Karpas-422 (cell line): Measurements from ENCODE around the gene SFTA2. TPM values are rescaled to one million over a fixed set of nuclear protein-coding genes. Genes with fewer than 3 reads are reported as not detected.

Experiments used
- DNase-seq: peaks from one replicate; pipeline ENCODE4 v3.0.0-alpha.2; 2015
- H2AFZ ChIP-seq: fragments of 200-600 bp; sonication (generic); 2 replicates; pipeline ENCODE4 v1.6.1; 2014; ENCODE audit warnings: antibody characterized with exemption, low read length, mixed read lengths
- H3K27ac ChIP-seq: fragments of 200-600 bp; sonication (generic); 2 replicates; pipeline ENCODE4 v1.5.1; 2014; ENCODE audit warnings: mild to moderate bottlenecking, low read length, moderate library complexity
- H3K27me3 ChIP-seq: fragments of 200-600 bp; sonication (generic); 2 replicates; pipeline ENCODE4 v1.6.1; 2014; ENCODE audit warnings: low read length, mixed read lengths
- H3K36me3 ChIP-seq: fragments of 200-600 bp; sonication (generic); 2 replicates; pipeline ENCODE4 v1.6.1; 2014; ENCODE audit warnings: low read length, mixed read lengths; ENCODE audit not compliant: insufficient read depth
- H3K4me1 ChIP-seq: fragments of 200-600 bp; sonication (generic); 2 replicates; pipeline ENCODE4 v1.6.1; 2014; ENCODE audit warnings: mild to moderate bottlenecking, low read length, mixed read lengths
- H3K4me2 ChIP-seq: fragments of 200-600 bp; sonication (generic); 2 replicates; pipeline ENCODE4 v1.6.1; 2014; ENCODE audit warnings: low read length, low read depth, mild to moderate bottlenecking; ENCODE audit not compliant: poor library complexity, severe bottlenecking
- H3K4me3 ChIP-seq: fragments of 200-600 bp; sonication (generic); 2 replicates; pipeline ENCODE4 v1.5.1; 2014; ENCODE audit warnings: mild to moderate bottlenecking, antibody characterized with exemption, low read length, mixed read lengths
- H3K79me2 ChIP-seq: fragments of 200-600 bp; sonication (generic); 2 replicates; pipeline ENCODE4 v1.6.1; 2014; ENCODE audit warnings: mild to moderate bottlenecking, low read length, mixed read lengths
- H3K9ac ChIP-seq: fragments of 200-600 bp; sonication (generic); 2 replicates; pipeline ENCODE4 v1.6.0; 2014; ENCODE audit warnings: low read length
- H3K9me2 ChIP-seq: fragments of 200-600 bp; sonication (generic), shearing (Covaris generic); replicated peaks from 2 replicates; pipeline ENCODE4 v1.6.0; 2014; ENCODE audit warnings: mild to moderate bottlenecking, low read length, moderate library complexity; ENCODE audit not compliant: insufficient read depth
- H3K9me3 ChIP-seq: fragments of 300-700, 200-600 bp; sonication (generic); 2 replicates; pipeline ENCODE4 v1.6.1; 2014; ENCODE audit warnings: low read length, mixed read lengths
- H4K20me1 ChIP-seq: fragments of 200-600 bp; sonication (generic); 2 replicates; pipeline ENCODE4 v1.6.1; 2014; ENCODE audit warnings: mild to moderate bottlenecking, antibody characterized with exemption, low read length, low read depth; ENCODE audit not compliant: insufficient read depth
- total RNA-seq: library from RNA; depleted of rRNA; stranded (reverse); fragments of >200 nt; shearing (Covaris generic); gene quantifications from 2 replicates; pipeline ENCODE4 v1.2.3, GENCODE V29; 2014; ENCODE audit warnings: low replicate concordance

The SFTA2 gene
- total RNA-seq, 1 experiment from 2014 or later: not detected

- no peaks in the 10 kb centered on the region for H3K9me3 ChIP-seq
- no peaks in the 10 kb centered on the region for H4K20me1 ChIP-seq
- no peaks in the 10 kb centered on the region for H3K4me1 ChIP-seq
- H3K27me3 ChIP-seq: no peaks in the 10 kb centered on the region
- H2AFZ ChIP-seq: no peak overlapping the region
- no peak overlapping the region for H3K4me2 ChIP-seq
- H3K9ac ChIP-seq: no peak overlapping the region
- no peak overlapping the region for H3K27ac ChIP-seq
- no peaks in the 10 kb centered on the region for H3K36me3 ChIP-seq
- no peak overlapping the region for H3K4me3 ChIP-seq
- no peaks in the 10 kb centered on the region for H3K79me2 ChIP-seq
- no peaks in the 10 kb centered on the region for H3K9me2 ChIP-seq
- DNase-seq: no peak
Measured at GRCh38 chr6:30895343-30895742, 36.6 kb downstream of the SFTA2 start.

- Histone ChIP-seq H4K20me1 (no peaks in the 10 kb centered on the region), H3K9ac (no peak overlapping the region), H3K79me2 (no peaks in the 10 kb centered on the region), H3K9me3 (no peaks in the 10 kb centered on the region), H3K36me3 (no peaks in the 10 kb centered on the region), H3K4me1 (no peaks in the 10 kb centered on the region), H3K27me3 (no peaks in the 10 kb centered on the region), H3K4me3 (no peak overlapping the region), H3K27ac (no peak overlapping the region), H3K9me2 (no peaks in the 10 kb centered on the region), H3K4me2 (no peak overlapping the region), H2AFZ (no peak overlapping the region)
- no peak for DNase-seq
Measured at GRCh38 chr6:30894935-30895334, 37.0 kb downstream of the SFTA2 start.

DNA sequence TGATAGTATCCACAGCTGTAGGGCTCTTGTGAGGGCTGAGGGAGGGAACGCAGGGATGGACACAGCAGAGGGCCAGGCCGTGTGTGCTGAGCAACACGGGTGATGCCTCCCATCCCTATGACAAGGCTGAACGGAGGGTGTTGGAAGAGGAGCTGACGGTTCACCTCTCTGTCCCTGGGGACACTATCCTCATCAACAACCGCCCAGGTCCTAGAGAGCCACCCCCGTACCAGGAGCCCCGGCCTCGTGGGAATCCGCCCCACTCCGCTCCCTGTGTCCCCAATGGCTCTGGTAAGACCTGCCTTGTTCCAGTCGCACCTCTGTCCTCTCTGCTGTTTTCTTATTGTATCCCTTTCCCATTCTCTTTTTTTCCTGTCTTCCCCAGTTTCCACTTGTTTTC, 37.6 kb downstream of the SFTA2 start:
- no peaks in the 10 kb centered on the region for H3K79me2 ChIP-seq
- no peak overlapping the region for H3K4me2 ChIP-seq
- H3K27me3 ChIP-seq: no peaks in the 10 kb centered on the region
- no peaks in the 10 kb centered on the region for H3K4me1 ChIP-seq
- no peak overlapping the region for H2AFZ ChIP-seq
- H3K9ac ChIP-seq: no peak overlapping the region
- no peak for DNase-seq
- H3K4me3 ChIP-seq: no peak overlapping the region
- H3K9me3 ChIP-seq: no peaks in the 10 kb centered on the region
- H3K9me2 ChIP-seq: no peaks in the 10 kb centered on the region
- no peaks in the 10 kb centered on the region for H4K20me1 ChIP-seq
- no peaks in the 10 kb centered on the region for H3K36me3 ChIP-seq
- no peak overlapping the region for H3K27ac ChIP-seq

- no peaks in the 10 kb centered on the region for H3K27me3 ChIP-seq
- no peaks in the 10 kb centered on the region for H3K36me3 ChIP-seq
- H3K4me1 ChIP-seq: no peaks in the 10 kb centered on the region
- H3K4me3 ChIP-seq: no peak overlapping the region
- no peaks in the 10 kb centered on the region for H3K79me2 ChIP-seq
- DNase-seq: no peak
- H3K9me3 ChIP-seq: no peaks in the 10 kb centered on the region
- H3K4me2 ChIP-seq: no peak overlapping the region
- H3K27ac ChIP-seq: no peak overlapping the region
- no peak overlapping the region for H2AFZ ChIP-seq
- H4K20me1 ChIP-seq: no peaks in the 10 kb centered on the region
- no peak overlapping the region for H3K9ac ChIP-seq
- no peaks in the 10 kb centered on the region for H3K9me2 ChIP-seq
Measured at GRCh38 chr6:30893666-30894065, 38.3 kb downstream of the SFTA2 start.

- no peaks in the 10 kb centered on the region for H3K9me3 ChIP-seq
- no peaks in the 10 kb centered on the region for H3K79me2 ChIP-seq
- no peaks in the 10 kb centered on the region for H4K20me1 ChIP-seq
- H3K9me2 ChIP-seq: no peaks in the 10 kb centered on the region
- no peak overlapping the region for H3K27ac ChIP-seq
- no peak overlapping the region for H3K4me2 ChIP-seq
- H3K9ac ChIP-seq: no peak overlapping the region
- no peaks in the 10 kb centered on the region for H3K27me3 ChIP-seq
- no peak overlapping the region for H2AFZ ChIP-seq
- H3K4me3 ChIP-seq: no peak overlapping the region
- DNase-seq: no peak
- no peaks in the 10 kb centered on the region for H3K36me3 ChIP-seq
- H3K4me1 ChIP-seq: no peaks in the 10 kb centered on the region
Measured at GRCh38 chr6:30893001-30893591, 38.9 kb downstream of the SFTA2 start.

DNA sequence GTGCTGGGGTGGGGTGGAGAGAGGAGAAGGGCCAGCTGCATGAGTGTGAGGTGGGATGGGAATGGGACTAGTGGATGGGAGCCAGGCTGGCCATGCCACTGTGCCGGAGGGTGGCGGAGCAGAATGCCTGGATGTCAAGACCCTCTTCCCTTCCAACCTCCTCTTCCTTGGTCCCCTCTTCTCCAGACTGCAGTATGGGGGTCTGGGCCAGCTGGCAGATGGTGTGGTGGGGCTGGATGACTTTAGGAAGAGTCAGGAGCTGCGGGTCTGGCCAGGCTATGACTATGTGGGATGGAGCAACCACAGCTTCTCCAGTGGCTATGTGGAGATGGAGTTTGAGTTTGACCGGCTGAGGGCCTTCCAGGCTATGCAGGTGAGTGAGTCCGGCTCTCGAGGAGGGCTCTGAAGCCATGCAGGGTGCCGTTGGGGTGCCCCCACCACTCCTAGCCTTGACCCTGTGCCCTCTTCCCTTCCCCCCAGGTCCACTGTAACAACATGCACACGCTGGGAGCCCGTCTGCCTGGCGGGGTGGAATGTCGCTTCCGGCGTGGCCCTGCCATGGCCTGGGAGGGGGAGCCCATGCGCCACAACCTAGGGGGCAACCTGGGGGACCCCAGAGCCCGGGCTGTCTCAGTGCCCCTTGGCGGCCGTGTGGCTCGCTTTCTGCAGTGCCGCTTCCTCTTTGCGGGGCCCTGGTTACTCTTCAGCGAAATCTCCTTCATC, 40.0 kb downstream of the SFTA2 start:
- H3K4me2 ChIP-seq: no peak overlapping the region
- H4K20me1 ChIP-seq: no peaks in the 10 kb centered on the region
- no peaks in the 10 kb centered on the region for H3K79me2 ChIP-seq
- H3K27ac ChIP-seq: no peak overlapping the region
- no peak overlapping the region for H3K4me3 ChIP-seq
- no peaks in the 10 kb centered on the region for H3K9me3 ChIP-seq
- no peak overlapping the region for H2AFZ ChIP-seq
- no peaks in the 10 kb centered on the region for H3K27me3 ChIP-seq
- no peak overlapping the region for H3K9ac ChIP-seq
- no peaks in the 10 kb centered on the region for H3K4me1 ChIP-seq
- no peak for DNase-seq
- no peaks in the 10 kb centered on the region for H3K36me3 ChIP-seq
- H3K9me2 ChIP-seq: no peaks in the 10 kb centered on the region

- Histone ChIP-seq H3K9ac (no peak overlapping the region), H3K27ac (no peak overlapping the region), H3K36me3 (no peaks in the 10 kb centered on the region), H3K27me3 (no peaks in the 10 kb centered on the region), H3K4me1 (no peaks in the 10 kb centered on the region), H4K20me1 (no peaks in the 10 kb centered on the region), H3K9me2 (no peaks in the 10 kb centered on the region), H3K9me3 (no peaks in the 10 kb centered on the region), H3K4me2 (no peak overlapping the region), H2AFZ (no peak overlapping the region), H3K4me3 (no peak overlapping the region), H3K79me2 (no peaks in the 10 kb centered on the region)
- DNase-seq: no peak
Measured at GRCh38 chr6:30891450-30891723, 40.6 kb downstream of the SFTA2 start.

DNA sequence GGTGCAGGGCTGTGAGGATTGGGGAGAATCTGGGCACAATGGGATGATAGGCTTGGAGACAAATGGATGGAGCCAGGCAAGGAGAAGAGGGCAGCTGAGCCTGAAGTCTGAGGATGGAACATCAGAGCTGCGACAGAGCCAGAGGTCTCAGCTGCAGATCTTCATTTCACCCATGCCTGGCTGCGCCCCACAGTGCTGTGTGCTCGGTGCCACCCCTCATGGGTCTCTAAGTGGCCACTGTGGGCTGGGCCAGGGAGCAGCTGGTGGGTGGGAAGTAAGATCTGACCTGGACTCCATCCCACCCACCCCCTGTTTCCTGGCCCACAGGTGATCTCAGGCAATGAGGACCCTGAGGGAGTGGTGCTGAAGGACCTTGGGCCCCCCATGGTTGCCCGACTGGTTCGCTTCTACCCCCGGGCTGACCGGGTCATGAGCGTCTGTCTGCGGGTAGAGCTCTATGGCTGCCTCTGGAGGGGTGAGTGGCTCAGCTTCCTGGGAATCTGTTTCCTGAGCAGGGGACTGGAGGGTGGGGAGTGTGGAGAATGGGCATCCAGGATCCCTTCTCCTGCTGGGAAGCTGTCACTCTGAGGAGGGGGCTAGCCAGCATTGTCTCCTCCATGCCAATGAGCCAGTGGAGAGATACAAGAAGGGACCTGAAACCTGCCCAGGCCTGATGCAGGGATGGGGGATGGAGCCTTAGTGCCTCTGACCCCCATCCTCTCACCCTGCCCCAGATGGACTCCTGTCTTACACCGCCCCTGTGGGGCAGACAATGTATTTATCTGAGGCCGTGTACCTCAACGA, 41.1 kb downstream of the SFTA2 start:
- Histone ChIP-seq H3K4me1 (no peaks in the 10 kb centered on the region), H3K9me2 (no peaks in the 10 kb centered on the region), H3K36me3 (no peaks in the 10 kb centered on the region), H3K79me2 (no peaks in the 10 kb centered on the region), H3K9ac (no peak overlapping the region), H3K4me3 (no peak overlapping the region), H4K20me1 (no peaks in the 10 kb centered on the region), H3K4me2 (no peak overlapping the region), H3K9me3 (no peaks in the 10 kb centered on the region), H2AFZ (no peak overlapping the region), H3K27me3 (no peaks in the 10 kb centered on the region), H3K27ac (no peak overlapping the region)
- DNase-seq: no peak
